Rectal smooth muscle tissue (tissue), 1 donor: Measurements from ENCODE around the gene TMEM245.

Experiments
- H3K27ac ChIP-seq: one replicate; pipeline ENCODE4 v1.7.0; 2013; ENCODE audit warnings: low read depth, low read length, inconsistent platforms
- H3K27me3 ChIP-seq: one replicate; pipeline ENCODE4 v1.7.0; 2013; ENCODE audit warnings: low read length; ENCODE audit not compliant: control insufficient read depth, insufficient read depth
- H3K36me3 ChIP-seq: one replicate; pipeline ENCODE4 v1.7.0; 2013; ENCODE audit warnings: low read length; ENCODE audit not compliant: control insufficient read depth, insufficient read depth
- H3K4me1 ChIP-seq: one replicate; pipeline ENCODE4 v1.7.0; 2013; ENCODE audit warnings: low read length; ENCODE audit not compliant: control insufficient read depth, insufficient read depth
- H3K4me3 ChIP-seq: one replicate; pipeline ENCODE4 v1.7.0; 2013; ENCODE audit warnings: low read length
- H3K9ac ChIP-seq: one replicate; pipeline ENCODE4 v1.7.0; 2013; ENCODE audit warnings: low read length

The TMEM245 gene

DNA sequence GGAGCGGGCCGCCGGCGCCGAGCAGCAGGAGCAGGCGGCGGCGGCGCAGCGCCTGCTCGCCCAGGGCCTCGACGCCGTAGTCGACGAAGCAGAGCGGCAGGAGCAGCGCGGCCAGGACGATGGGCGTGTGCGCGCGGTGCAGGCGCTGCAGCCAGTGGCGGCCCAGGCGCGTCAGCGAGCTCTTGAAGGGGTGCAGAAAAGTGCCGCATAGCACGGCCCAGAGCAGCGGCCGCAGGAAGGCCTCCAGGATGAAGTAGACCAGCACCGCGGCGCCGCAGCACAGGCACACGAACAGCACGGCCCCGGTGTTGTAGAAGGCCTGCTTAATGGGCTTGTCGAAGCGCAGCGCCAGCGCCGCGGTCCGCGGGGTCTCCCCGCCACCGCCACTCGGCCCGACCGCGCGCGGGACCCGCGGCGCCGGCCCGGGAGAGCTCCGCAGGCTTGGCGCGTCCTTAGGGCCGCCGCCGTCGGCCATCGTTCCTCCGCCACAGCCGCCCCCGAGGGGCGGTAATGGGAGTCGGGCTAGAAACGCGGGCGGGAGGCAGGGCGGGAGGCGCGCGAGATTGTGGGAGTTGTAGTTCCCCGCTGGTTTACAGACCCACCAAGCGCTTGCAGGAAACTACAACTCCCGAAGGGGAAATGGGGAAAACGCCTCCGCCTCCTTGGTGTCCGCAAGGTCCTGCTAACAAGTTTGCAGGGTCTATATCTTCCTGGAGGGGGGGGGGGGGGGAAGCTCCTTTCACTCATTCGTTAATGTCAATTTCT is at the start of gene TMEM245:
TMEM245 (minus strand) TSS at position 509 of the 765 bp plus-strand sequence; CDS start at position 475, 34 bp downstream.
- Histone ChIP-seq H3K36me3 (no peaks in the 10 kb centered on the region), H3K27me3 (no peaks in the 10 kb centered on the region), H3K9ac (peak within 1 kb of the TSS; percentile 78), H3K4me3 (peak within 1 kb of the TSS; percentile 92), H3K4me1 (peaks cover 23% of the 10 kb centered on the region), H3K27ac (peak within 1 kb of the TSS; percentile 89)

DNA sequence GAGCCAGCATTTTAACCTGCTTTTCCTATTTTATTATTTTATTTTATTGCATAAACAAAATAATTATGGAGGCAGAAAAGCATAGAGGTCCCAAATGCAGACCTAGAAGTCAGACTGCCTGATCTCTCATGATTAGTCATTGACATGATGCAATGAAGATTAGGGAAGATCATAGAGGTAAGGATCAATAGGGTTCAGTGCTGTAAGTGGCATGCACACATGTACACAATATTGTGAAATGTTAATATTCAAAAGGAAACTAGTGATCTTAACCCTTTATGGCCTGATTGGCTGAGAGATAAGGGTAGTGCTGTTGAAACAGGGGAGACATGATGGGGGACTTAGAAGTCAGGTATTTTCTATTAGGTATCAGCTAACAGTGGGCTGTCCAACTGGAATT is 48.4 kb upstream of the TMEM245 start:
- Histone ChIP-seq H3K27ac (no peak overlapping the region), H3K27me3 (peaks cover 3% of the 10 kb centered on the region), H3K36me3 (no peaks in the 10 kb centered on the region), H3K9ac (no peak overlapping the region), H3K4me3 (no peak overlapping the region), H3K4me1 (no peaks in the 10 kb centered on the region)

DNA sequence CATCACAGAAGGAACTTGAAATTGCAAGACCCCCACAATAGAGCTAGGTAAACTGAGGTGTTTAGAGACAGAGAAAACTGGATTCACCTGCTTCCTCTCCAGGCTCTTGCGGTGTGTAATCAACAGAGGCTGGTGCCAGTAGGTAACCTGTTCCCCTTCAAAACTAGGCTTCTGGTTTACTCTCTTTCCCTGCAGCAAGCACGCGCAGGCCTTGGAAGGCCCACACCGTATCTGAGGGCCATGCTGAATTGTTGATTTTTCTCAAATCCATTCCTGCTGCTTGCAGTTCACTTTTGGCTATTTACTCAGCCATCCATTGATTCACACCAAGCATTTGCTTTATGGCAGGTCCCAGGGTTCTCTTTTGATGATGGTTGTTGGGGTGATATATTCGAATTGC is 48.0 kb upstream of the TMEM245 start:
- Histone ChIP-seq H3K36me3 (no peaks in the 10 kb centered on the region), H3K9ac (no peak overlapping the region), H3K4me3 (no peak overlapping the region), H3K27ac (no peak overlapping the region), H3K27me3 (peaks cover 3% of the 10 kb centered on the region), H3K4me1 (no peaks in the 10 kb centered on the region)

DNA sequence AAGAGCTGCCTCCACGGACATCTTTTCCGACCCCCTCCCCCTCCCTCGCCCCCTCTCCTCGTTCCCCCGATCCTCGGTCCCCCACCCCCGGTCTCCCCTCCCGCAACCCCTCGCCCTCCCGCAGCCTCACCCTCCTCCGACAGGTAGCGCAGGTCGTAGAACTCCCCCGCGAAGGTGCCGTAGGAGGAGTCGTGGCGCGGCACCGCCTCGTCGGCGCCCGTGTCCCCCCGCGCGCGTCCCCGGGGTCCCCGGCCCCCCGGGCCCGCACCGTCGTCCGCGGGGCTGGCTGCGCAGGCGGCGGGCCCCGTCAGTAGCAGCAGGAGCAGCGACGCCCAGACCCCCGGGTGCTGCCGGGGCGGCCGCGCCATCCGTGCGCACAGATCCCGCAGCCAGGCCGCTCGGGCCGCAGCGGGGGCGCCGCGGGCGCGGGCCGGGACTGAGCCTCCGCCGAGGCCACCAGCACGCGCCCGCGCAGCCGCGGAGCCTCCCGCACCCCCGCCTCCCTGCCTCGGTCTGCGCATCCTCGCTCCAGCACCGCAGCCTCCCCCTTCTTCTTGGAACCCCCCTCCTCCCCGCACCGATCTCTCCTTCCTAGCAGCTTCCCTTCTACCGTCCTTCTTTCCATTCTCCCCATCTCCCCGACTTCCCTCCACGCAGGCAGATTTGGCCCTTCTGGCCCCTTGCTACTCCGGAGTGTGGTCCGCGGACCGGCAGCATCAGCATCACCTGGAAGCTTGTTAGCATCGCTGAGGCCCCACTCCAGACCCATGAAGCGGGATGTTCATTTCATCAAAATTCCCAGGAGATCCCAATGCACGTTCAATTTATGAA is 47.2 kb upstream of the TMEM245 start, which contains the start of gene FRRS1L:
FRRS1L (minus strand) TSS at position 479 of the 831 bp plus-strand sequence; CDS start at position 368, 111 bp downstream.
- no peak within 1 kb of the TSS for H3K27ac ChIP-seq
- no peak within 1 kb of the TSS for H3K9ac ChIP-seq
- peak within 1 kb of the TSS; percentile 40 for H3K4me3 ChIP-seq
- no peaks in the 10 kb centered on the region for H3K4me1 ChIP-seq
- no peaks in the 10 kb centered on the region for H3K36me3 ChIP-seq
- peaks cover 3% of the 10 kb centered on the region for H3K27me3 ChIP-seq

DNA sequence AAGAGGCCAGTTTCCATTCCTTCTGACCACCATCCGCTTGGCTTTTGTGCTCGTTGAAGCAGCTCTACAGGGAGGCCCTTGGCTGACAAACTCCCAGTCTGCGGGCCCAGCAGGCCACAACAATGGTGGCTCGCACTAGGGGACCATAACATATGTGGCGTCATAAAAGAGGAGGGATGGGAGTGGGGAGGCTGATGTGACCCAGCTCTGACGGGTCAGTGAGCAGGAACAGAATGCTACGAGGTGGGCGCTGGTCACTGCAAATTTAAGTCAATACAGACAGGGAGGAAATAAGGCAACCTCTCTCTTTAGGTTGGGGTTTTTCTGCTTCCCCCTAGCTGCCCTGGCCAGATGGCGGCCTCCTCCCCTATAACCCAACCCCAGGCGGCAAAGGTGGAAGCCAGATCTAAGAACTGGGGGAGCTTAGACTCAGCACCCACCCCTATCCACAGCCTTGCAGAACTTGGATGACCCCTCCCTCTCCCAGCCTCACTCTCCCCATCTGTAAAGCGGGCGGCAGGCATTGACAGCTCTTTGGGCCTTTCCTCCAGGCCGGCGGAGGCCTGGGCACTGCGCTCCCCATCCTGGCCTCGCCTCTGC is 46.5 kb upstream of the TMEM245 start:
- Histone ChIP-seq H3K4me3 (no peak overlapping the region), H3K27me3 (peaks cover 3% of the 10 kb centered on the region)

DNA sequence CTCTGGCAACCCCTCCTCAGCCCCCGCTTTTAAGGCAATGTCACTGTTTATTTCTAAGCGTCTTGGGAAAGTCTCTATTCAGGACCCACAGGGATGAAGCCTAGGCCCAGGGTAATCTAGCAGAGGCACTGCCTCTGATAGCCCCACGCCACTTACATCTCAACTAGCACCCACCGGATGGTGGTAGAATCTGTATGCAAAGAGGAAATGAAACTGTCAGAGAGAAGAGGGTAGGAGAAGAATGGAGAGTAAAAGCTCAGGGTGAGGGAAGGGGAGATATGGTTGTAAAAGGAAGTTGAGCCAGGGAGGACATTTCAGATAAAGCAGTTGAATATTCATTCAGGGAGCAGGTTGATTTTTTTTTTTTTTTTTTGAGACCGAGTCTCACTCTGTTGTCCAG is 44.3 kb upstream of the TMEM245 start:
- Histone ChIP-seq H3K4me1 (no peaks in the 10 kb centered on the region), H3K27ac (no peak overlapping the region), H3K27me3 (peaks cover 3% of the 10 kb centered on the region)

More for the DNA sequence above, 46.5 kb upstream of the TMEM245 start:
- no peaks in the 10 kb centered on the region for H3K4me1 ChIP-seq
- no peak overlapping the region for H3K27ac ChIP-seq
- H3K9ac ChIP-seq, result no peak overlapping the region
- no peaks in the 10 kb centered on the region for H3K36me3 ChIP-seq

DNA sequence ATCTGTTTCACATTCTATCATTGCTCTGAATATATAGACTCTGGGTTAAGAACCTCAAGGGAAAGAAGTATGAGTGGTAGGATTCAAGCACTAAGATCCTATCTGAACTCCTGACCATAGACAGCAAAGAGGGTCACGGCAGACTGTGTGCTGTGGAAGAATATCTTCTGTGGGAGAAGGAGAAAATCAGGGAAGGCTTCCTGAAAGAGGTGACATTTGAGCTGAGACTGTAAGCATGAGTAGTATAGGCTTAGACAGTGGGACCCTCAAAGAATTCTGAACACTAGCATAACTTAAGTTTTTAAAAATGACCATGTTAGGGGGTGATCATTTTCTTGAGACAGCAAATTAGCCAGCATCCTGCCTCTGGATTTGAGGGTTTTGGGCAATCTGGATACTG is 43.4 kb upstream of the TMEM245 start:
- no peaks in the 10 kb centered on the region for H3K4me1 ChIP-seq
- H3K27me3 ChIP-seq, result peaks cover 3% of the 10 kb centered on the region
- H3K36me3 ChIP-seq, result no peaks in the 10 kb centered on the region
- H3K4me3 ChIP-seq, result no peak overlapping the region
- no peak overlapping the region for H3K27ac ChIP-seq
- H3K9ac ChIP-seq, result no peak overlapping the region

More for the DNA sequence above, 44.3 kb upstream of the TMEM245 start:
- no peak overlapping the region for H3K9ac ChIP-seq
- H3K36me3 ChIP-seq, result no peaks in the 10 kb centered on the region
- no peak overlapping the region for H3K4me3 ChIP-seq

DNA sequence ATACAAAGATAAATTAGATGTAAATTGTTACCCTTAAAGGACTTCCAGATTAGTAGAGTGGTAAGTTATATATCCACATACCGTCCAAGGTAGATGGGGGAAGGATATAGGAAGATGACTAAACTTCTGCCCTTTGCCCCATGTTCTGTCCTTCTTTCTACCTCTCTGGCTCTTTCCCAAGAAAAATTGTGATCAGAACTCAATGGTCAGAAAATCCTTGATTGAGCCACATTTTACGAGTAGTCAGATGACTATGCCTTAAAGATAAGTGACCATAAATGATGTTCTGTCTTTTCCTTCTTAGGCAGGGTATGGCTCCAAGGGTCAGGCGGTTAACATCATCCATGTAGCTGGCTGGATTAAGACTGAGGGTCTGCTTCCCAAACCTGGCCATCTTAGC is 42.9 kb upstream of the TMEM245 start:
- Histone ChIP-seq H3K4me1 (no peaks in the 10 kb centered on the region), H3K27me3 (peaks cover 1% of the 10 kb centered on the region), H3K27ac (no peak overlapping the region), H3K9ac (no peak overlapping the region), H3K36me3 (no peaks in the 10 kb centered on the region), H3K4me3 (no peak overlapping the region)

DNA sequence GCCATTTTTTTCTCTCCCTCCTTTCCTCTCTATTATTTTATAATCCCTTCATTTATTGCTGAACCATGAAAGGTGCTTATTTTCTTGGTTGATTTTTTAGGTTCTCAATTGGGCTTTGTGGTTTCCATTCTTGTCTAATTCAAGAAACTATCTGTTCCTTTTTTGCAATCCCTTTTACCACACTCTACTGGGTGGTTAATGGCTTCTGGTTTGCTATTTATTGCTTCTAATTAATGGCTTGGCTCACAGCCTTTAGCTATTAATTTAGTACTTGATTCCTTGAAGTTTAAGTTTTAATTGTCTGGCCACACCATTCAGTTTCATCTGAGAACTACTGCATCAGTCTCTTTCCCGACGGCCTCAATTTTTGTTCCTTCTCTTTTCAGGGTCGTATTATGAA is 41.7 kb upstream of the TMEM245 start:
- H3K27me3 ChIP-seq, result no peaks in the 10 kb centered on the region
- H3K27ac ChIP-seq, result no peak overlapping the region
- H3K4me3 ChIP-seq, result no peak overlapping the region
- no peaks in the 10 kb centered on the region for H3K36me3 ChIP-seq
- no peaks in the 10 kb centered on the region for H3K4me1 ChIP-seq
- no peak overlapping the region for H3K9ac ChIP-seq

DNA sequence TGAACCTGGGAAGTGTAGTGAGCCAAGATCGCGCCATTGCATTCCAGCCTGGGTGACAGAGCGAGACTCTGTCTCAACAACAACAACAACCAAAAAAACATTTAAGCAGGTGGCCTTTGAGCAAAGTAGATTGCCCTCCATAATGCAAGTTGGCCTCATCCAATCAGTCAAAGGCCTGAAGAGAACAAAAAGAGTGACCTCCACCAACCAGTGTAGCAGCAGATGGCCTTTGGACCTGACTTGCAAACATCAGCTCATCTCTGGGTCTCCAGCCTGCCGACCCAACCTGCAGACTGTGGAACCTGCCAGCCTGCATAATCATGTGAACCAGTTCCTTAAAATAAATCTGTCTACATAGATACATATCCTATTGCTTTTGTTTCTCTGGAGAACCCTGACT is 39.8 kb upstream of the TMEM245 start:
- Histone ChIP-seq H3K27ac (no peak overlapping the region), H3K4me1 (no peaks in the 10 kb centered on the region), H3K9ac (no peak overlapping the region), H3K27me3 (no peaks in the 10 kb centered on the region), H3K4me3 (no peak overlapping the region), H3K36me3 (no peaks in the 10 kb centered on the region)

DNA sequence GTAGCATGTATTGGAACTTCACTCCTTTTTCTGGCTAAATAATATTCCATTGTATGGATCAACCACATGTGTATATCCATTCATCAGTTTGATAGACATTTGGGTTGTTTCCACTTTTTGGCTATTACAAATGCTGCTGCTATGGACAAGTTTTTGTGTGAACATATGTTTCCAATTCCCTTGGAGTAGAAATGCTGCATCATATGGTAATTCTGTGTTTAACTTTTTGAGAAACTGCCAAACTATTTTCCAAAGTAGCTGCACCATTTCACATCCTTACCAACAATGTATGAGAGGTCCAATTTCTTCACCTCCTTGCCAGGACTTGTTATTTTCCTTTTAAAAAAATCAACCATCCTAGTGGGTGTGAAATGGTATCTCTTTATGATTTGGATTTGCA is 38.9 kb upstream of the TMEM245 start:
- Histone ChIP-seq H3K4me3 (no peak overlapping the region), H3K27ac (no peak overlapping the region), H3K9ac (no peak overlapping the region), H3K36me3 (no peaks in the 10 kb centered on the region), H3K4me1 (no peaks in the 10 kb centered on the region), H3K27me3 (no peaks in the 10 kb centered on the region)

DNA sequence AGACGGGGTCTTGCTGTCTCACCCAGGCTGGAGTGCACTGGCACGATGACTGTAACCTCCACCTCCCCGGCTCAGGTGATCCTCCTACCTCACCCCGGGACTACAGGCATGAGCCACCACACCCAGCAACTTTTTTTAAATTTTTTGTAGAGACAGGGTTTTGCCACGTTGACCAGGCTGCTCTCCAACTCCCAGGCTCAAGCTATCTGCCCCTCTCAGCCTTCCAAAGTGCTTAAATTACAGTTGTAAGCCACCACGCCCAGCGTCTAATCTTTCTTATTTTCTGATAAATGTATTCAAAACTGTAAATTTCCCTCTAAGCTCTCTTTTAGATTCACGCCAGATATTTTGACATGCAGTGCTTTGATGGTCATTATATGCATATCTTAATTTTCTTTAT is 37.0 kb upstream of the TMEM245 start:
- Histone ChIP-seq H3K4me1 (no peaks in the 10 kb centered on the region), H3K9ac (no peak overlapping the region), H3K27ac (no peak overlapping the region), H3K36me3 (no peaks in the 10 kb centered on the region), H3K27me3 (no peaks in the 10 kb centered on the region), H3K4me3 (no peak overlapping the region)
